Ureter (tissue), 1 donor: ENCODE measurements around the gene IRAK1. TPM values are rescaled to one million over a fixed set of nuclear protein-coding genes. Genes with fewer than 3 reads are reported as not detected.
A peak's percentile ranks its signal among the peaks of the same experiment; 100 is the strongest.

Experiments
- DNase-seq: peaks from one replicate; pipeline ENCODE4 v3.0.0-alpha.2; 2020; ENCODE audit warnings: low spot score
- total RNA-seq: library from RNA; stranded (reverse); gene quantifications from one replicate; pipeline ENCODE4 v1.2.4, GENCODE V29; 2023
- donor health status: DM: yes; HTN: yes; CAD: no.

Gene IRAK1
- total RNA-seq, 1 donor from 2014 or later: 103 TPM

DNA sequence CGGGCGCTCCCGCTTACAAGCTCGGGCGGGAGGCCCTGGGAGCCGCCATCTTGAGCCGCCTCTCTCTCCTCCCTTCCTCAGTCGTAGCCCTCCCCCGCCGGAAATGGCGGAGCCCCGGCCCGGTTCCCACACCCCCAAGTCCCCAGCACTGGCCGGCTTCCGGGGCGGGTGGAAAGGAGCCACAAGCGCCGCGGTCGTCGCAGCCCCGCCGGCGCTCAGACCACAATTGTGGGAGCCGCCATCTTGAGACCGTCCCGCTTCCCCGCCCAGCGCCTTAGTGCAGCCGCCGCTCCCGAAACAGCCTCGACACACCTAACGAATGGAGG, 48.6 kb downstream of the IRAK1 start:
- peak; percentile 94 for DNase-seq

DNA sequence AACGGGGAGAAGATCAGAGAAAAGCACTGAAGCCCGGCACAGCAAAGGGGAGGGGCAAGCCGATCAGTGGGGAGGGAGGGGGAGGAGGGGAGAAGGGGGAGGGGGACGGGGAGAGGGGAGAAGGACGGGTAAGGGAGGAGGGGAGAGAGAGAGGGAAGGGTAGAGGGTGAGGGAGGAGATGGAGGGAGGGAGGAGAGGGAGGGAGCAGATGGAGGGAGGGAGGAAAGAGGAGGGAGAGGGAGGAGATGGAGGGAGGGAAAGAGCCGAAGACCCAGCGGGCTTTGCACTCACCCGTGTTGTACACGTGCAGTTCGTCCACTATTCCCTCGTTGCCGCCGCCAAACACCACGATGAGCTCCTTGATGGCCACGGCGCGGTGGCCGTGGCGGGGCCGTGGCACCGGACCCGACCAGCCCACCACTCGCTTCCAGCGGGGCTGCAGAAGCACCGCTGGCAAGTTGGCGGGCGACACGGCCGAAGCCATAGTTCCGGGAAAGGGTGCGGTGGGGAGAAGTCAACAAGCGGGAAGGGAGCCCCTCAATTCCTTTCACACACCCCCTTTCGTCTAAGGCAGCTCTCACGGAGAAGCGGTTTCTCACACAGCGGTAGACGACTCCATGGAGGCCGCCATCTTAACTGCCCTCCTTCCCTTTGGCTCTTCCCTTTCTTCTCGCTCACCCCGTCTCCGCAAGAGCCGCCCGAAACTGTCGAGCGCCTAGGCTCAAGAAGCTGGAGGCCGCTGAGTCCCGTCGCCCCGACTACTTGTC, 49.2 kb downstream of the IRAK1 start:
- peak; percentile 73 for DNase-seq

DNA sequence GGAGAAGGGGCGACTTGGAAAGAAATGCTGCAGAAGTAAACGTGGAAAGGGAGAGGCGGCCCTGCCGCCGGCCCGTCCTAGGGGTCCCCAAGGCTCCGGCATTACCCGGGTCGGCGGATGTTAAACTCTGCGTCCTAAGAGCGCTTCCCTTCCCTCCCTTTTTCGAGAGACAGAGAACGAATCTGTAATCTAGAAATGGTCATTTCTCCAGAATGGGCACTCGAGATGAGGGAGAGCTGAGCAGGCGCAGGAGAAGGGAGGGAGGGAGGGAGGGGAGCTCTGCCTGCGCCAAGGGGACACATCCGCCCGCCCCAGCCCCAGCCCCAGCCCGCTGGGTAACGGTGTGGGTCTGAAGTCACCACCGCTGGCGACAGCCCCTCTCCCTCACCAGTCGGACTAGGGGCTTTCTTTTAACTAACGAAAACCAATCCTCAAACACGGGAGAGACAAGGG, 49.8 kb downstream of the IRAK1 start:
- DNase-seq: no peak

DNA sequence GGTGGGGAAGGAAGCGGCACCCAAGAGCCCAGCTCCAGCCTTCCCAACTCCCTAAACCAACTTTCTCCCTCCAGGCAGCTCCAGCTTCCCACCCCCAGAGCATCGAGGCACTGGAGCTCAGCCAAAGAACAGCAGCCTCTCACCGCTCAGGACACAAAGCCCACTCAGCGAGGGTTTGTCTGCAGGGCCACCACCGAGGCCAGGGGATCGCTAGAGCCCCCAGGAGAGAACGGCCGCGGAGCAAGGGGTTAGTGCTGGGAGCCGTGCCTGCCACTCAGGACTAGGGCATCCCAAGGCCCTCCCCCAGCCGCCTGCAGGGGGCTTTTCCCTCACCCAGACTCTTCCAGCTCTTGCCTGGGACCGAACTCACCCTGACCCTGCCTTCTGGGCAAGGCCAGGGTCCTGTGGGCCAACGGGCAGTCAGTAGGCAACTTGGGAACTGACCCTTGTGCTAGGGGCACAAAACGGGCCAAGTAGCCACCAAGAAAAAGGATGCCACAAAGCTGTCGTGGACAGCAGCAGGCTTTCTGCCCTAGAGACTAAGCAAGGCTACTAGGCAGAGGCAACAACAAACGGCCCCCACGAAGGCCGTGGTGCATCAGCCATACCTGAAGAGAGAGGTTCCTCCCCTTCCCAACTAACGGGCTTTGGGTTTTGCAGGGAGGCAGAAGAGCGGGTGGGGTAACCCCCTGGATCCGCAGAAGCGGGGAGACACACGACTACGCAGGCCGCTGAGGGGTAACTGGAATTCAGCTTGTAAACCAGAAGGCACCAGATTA, 50.4 kb downstream of the IRAK1 start:
- DNase-seq: no peak

DNA sequence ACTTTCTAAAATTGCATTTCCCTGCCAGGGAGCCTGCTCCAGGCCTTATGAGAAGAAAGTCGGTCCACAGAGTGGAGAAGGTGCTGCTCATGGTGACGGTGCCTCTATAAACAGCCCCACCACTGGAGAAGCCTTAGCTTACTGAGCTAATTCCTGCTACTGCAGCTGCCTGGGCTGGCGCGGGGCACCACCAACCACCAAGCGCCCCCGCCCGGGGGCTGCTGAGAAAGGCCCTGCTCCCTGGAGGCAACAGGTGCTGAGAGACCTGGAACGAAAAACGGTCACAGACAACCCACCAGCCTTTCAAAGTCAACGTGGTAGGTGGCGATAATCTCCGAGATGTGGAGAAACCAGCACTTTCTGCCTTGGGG, 51.0 kb downstream of the IRAK1 start:
- no peak for DNase-seq

DNA sequence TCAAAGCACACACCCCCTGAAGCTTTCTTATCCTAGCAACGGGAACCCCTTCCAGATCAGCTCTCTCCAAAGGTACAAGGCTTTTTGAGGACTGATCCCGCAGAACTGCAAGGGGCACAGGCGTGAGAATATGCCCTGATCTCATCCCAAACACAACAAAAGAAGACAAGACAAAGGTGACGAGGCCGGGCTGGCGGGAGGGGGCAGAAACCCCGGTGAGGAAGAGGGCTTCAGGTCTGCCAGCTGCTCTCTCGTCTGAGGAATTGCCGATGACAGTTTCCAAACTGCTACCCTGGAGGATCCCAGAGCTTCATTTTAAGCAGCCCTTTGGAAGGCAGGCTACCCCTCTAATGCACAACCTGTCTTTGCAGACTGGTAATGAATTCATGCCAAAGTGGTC, 51.4 kb downstream of the IRAK1 start:
- DNase-seq: no peak

DNA sequence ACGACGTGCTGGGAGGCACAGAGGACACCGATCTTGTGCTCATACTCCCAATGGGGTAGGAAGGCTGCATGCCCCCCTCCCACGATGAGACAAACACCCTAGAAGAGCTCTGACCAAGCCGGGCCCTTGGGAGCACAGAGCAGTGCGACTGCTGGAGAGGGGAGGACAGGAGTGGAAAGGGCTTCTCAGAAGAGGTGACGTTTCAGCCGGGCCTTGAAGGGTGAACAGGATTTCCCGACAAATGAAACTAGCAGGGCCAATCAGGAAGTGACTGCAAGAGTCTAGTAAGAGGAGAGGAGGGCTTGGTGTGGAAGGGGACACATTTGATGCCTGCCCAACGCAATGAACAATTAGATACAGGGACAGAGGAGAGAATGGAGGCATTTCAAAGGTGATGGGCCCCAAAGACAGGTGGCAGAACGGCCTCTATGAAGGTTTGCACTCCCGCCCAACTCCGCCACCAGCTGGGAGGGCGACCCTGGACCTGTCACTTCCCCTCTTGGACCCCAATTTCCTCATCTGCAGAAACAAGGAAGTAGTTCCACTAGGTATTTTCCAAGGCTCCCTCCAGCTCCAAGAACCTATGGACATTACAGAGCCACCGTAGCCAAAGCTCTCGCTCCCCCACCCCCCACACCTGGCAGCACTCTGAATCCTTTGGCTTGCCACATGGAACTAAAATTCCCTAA, 52.0 kb downstream of the IRAK1 start:
- DNase-seq: no peak

DNA sequence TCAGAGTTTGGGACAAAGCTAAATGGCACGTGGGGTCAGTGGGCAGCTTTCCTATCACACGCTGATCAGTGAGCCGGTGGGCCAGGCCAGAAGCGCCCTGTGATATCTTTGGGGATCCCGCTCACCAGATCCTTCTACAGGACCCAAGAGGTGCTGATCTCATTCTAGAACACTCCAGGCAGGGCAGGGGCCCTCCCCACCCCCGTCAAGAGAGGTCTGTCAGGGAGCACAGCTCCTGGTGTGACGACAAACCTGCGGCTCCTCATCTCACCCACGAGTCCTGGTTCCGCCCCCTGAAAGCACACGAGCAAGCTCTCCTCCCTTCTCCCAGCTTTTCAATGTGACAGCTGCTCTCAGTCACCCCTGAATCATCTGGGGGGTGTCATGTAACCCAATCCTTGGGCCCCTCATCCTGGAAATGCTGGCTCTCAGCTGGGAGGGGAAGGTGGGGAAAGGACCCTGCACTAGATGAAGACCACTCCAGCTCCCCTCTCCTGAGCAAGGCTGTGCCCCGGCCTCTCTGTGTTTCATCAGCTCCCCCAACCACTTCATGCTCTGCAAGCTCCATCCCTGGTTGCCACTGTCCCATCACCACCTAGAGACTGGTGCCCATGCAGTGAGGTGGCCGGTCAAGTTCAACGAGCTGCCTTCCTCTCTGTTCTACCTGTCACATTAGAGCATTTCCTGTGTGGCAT, 52.7 kb downstream of the IRAK1 start:
- no peak for DNase-seq

DNA sequence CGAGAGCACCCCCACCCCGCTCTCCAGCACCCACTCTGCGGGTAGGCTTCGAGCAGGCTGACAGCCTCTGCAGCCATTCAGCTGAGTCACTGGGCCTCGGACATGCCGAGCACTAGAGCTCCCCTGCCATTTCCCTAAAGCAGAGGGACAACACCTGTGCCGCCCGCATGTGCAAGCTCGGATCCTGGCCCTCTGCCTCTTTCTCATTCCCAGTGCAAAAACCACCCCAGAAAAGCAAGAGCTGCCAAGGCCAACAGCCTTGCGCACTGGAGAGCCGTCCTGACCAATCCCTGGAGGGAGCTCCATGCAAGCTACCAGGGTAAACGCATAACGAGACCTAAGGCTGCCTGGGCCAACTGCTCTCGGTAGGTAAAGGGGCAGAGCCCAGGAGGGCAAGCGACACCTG, 53.4 kb downstream of the IRAK1 start:
- DNase-seq: no peak

DNA sequence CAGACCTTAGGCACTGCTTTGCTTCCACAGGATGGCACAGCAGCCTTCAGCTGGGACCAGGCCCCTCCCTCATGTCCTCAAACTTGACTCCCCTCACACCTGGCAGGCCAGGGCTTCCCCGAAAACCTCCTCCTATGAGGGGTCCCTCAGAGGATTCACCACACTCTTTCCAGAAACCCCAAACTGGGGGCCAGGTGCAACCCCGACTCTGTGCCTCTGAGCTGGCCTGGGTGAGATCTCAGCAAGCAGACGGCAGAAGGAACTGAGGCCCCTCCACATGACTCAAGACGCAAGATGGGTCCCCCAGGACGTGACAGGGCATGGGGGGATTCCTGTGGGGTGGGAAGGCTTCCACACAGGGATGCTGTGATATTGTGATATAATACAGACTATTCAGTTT, 54.3 kb downstream of the IRAK1 start:
- no peak for DNase-seq

DNA sequence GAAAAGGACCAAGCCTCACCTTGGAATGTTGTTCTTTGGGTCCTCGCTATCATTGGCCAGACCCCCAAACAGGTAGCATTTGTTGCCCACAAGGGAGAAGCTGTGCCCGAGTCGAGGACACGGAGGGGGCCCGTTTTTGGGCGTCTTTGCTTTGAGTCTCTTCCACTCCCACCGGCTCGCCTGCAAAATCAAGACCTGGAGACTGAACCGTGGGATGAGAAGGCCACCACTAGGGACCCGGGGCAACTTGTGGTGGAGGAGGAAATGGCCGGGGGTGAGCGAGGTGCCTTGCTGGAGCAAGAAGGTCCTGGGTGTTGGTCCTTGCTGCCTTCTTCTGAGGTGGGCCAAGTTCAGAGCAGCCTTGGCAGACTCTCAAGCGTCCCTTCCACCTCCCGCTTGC, 55.6 kb downstream of the IRAK1 start:
- DNase-seq: no peak

DNA sequence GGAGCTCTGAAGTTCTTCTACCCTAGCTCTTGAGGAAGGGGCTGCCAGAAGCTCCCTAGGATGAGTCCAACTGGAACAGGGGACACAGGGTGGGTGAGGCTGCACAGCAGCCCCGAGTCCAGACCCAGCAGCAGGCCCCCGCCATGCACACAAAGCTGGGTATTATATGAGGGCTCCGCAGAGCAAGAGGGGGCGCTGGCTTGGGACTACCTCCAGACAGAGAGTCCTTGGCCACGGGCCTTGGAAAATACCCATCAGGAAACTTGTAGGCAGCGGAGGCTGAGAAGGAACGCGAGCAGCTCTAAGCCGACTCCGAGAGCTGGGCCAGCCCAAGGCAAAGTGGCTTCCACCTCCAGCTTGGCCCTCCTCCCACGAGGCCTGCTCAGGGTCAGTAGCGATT, 56.2 kb downstream of the IRAK1 start:
- no peak for DNase-seq

DNA sequence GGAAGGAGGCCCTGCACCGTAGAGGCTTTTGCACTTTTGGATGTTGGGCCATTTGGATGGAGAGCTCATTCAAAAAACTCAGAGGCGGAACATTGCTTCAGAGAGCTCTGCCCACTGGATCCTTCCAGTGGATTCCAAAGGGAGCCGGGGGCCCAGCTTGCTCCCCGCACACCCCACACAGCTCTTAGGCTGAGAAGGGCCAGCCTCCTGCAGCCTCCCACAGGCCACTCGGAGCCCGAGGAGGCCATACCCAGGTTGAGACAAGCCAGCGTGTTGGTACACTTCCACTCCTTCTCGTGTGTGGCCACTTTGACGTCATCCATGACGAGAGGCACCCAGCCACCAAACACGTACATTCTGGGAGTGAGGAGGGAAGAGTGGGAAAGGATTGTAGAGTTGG, 58.4 kb downstream of the IRAK1 start:
- no peak for DNase-seq

DNA sequence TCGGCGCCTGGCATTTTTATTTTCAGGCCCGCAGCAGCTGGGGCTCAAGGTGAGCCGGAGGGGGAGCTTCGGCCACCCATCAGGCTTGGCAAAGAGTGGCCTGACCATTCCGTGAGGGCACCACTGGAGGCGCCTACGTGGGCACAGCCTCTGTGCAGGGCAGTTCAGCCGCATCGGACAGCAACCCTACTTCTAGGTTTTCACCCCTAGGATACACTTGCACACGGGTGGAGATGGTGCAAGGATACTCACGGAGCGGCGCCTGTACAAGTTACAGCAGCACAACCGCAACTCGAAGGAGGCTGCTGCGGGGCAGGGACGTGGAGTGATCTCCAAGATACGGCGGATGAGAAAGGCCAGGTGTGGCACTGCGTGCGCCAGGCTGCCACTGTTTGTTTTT, 58.9 kb downstream of the IRAK1 start:
- DNase-seq: no peak

Other genes with a start within 250 kb of the IRAK1 start
- 2.7 TPM for gene SRPK3, start 238.9 kb downstream of the IRAK1 start, total RNA-seq
- 57.0 TPM for gene IDH3G, start 225.5 kb downstream of the IRAK1 start, total RNA-seq
- gene SSR4, start 225.2 kb downstream of the IRAK1 start, total RNA-seq: 253 TPM
- 10.6 TPM for gene PDZD4, start 189.4 kb downstream of the IRAK1 start, total RNA-seq
- gene L1CAM, start 133.7 kb downstream of the IRAK1 start, total RNA-seq: 3.8 TPM
- gene AVPR2, start 115.2 kb downstream of the IRAK1 start, total RNA-seq: 2.3 TPM
- gene ARHGAP4, start 93.6 kb downstream of the IRAK1 start, total RNA-seq: 43.7 TPM
- 83.7 TPM for gene NAA10, start 84.9 kb downstream of the IRAK1 start, total RNA-seq
- 7.4 TPM for gene RENBP, start 75.3 kb downstream of the IRAK1 start, total RNA-seq
- 73.9 TPM for gene HCFC1, start 48.1 kb downstream of the IRAK1 start, total RNA-seq
- gene TMEM187, start 47.1 kb downstream of the IRAK1 start, total RNA-seq: 12.8 TPM
- 105 TPM for gene MECP2, start 77.8 kb upstream of the IRAK1 start, total RNA-seq
- not detected for gene OPN1LW, start 124.3 kb upstream of the IRAK1 start, total RNA-seq
- gene OPN1MW, start 162.7 kb upstream of the IRAK1 start, total RNA-seq: not detected
- not detected for gene OPN1MW2, start 199.9 kb upstream of the IRAK1 start, total RNA-seq
- gene OPN1MW3, start 237.7 kb upstream of the IRAK1 start, total RNA-seq: not detected